Tibial artery (tissue), 4 donors: ENCODE results near the gene C6orf62.
A peak's percentile ranks its signal among the peaks of the same experiment; 100 is the strongest.
"Not testable (repeated sequence)": the region's sequence is repeated elsewhere in the genome, so short reads cannot be mapped to it uniquely, and the experiment has no call there.

ENCODE experiments used
- DNase-seq, 2 donors: peaks; one replicate each; pipeline ENCODE4 v3.0.0-alpha.2; 2019
- H3K27ac ChIP-seq, 2 donors: fragments of 200-600 bp; sonication (generic) in 1 of 2; 1 replicate in 1 of 2; 2 replicates in 1 of 2; pipeline ENCODE4 v1.5.1; 2018 to 2019; ENCODE audit warnings: mild to moderate bottlenecking in 1 of 2
- H3K27me3 ChIP-seq, 2 donors: fragments of 200-600 bp; sonication (generic) in 1 of 2; one replicate each; pipeline versions ENCODE4 v1.5.1 to v1.6.0; 2016 to 2019
- H3K36me3 ChIP-seq, 3 donors: fragments of 200-600 bp; sonication (generic) in 2 of 3; one replicate each; pipeline ENCODE4 v1.5.1; 2016 to 2019; ENCODE audit warnings: mild to moderate bottlenecking in 2 of 3
- H3K4me1 ChIP-seq, 4 donors: fragments of 200-600 bp; sonication (generic) in 2 of 4; 1 replicate in 3 of 4; 2 replicates in 1 of 4; pipeline ENCODE4 v1.5.1; 2016 to 2019
- H3K4me3 ChIP-seq, 2 donors: fragments of 200-600 bp; sonication (generic) in 1 of 2; 1 replicate in 1 of 2; 2 replicates in 1 of 2; pipeline ENCODE4 v1.5.1; 2018 to 2019; ENCODE audit warnings: mild to moderate bottlenecking in 2 of 2
- H3K9me3 ChIP-seq, 3 donors: fragments of 200-600 bp; sonication (generic) in 1 of 3; one replicate each; pipeline ENCODE4 v1.5.1; 2016 to 2019
- CTCF ChIP-seq, 2 experiments: fragments of 200-600 bp in 1 of 2; fragments of 450-650 bp in 1 of 2; IDR thresholded peaks; one replicate each; pipeline ENCODE4 v1.5.1; 2017 to 2019; ENCODE audit warnings: antibody characterized with exemption in 2 of 2, mild to moderate bottlenecking in 1 of 2, moderate library complexity in 1 of 2
- intact Hi-C: fragments of 100-400 bp; cut with DNase I; formaldehyde crosslinking; loops from one replicate; pipeline ENCODE4 v1.15.0; 2023; ENCODE audit warnings: low total_unique reads

C6orf62 gene

GRCh38 chr6:24719125-24719971 is at the start of gene C6orf62:
Gene C6orf62 (minus strand): TSS chr6:24719154. CDS start chr6:24718668, 486 bp downstream.
- Histone ChIP-seq H3K36me3 (peaks cover 12 to 22% (median 13%) of the 10 kb centered on the region in 3 donors), H3K9me3 (no peaks in the 10 kb centered on the region), H3K4me3 (peak within 1 kb of the TSS; percentile 75 to 77), H3K27ac (peak within 1 kb of the TSS; percentile 98 to 99), H3K4me1 (peaks cover 0 to 44% (median 30%) of the 10 kb centered on the region in 4 donors), H3K27me3 (no peaks in the 10 kb centered on the region)
- TF ChIP-seq CTCF (IDR thresholded peaks at IDR 0.05): no peak
- intact Hi-C loops: loop anchor here (10.0 kb wide), 1 partner anchor 55 kb away; the partner anchor contains the start of genes ACOT13 and TDP2
- DNase-seq: peak in 1 of 2 donors; percentile 32

- no peak for TF ChIP-seq CTCF (IDR thresholded peaks at IDR 0.05)
- no peaks in the 10 kb centered on the region for H3K27me3 ChIP-seq
- H3K4me3 ChIP-seq: no peak overlapping the region
- no peak overlapping the region for H3K27ac ChIP-seq
- intact Hi-C loops: loop anchor here (2.0 to 10.0 kb wide), 2 partner anchors 64 to 184 kb away; no protein-coding TSS in a partner anchor
- H3K4me1 ChIP-seq: peaks cover 0 to 2% (median 0%) of the 10 kb centered on the region in 4 donors
- no peaks in the 10 kb centered on the region for H3K9me3 ChIP-seq
- no peaks in the 10 kb centered on the region for H3K36me3 ChIP-seq
- no peak for DNase-seq
These were observed 49.4 kb upstream of the C6orf62 start for GRCh38 chr6:24768361-24768760.

- peaks cover 0 to 2% (median 0%) of the 10 kb centered on the region in 4 donors for H3K4me1 ChIP-seq
- no peak overlapping the region for H3K4me3 ChIP-seq
- no peaks in the 10 kb centered on the region for H3K36me3 ChIP-seq
- no peak overlapping the region for H3K27ac ChIP-seq
- no peaks in the 10 kb centered on the region for H3K9me3 ChIP-seq
- TF ChIP-seq CTCF (IDR thresholded peaks at IDR 0.05): peak; percentile 21 to 40
- H3K27me3 ChIP-seq: no peaks in the 10 kb centered on the region
- no peak for DNase-seq
- intact Hi-C loops: loop anchor here (10.0 kb wide), 1 partner anchor 182 kb away; no protein-coding TSS in a partner anchor
These were observed 47.9 kb upstream of the C6orf62 start for GRCh38 chr6:24766680-24767462.

- H3K4me3 ChIP-seq, H3K27ac ChIP-seq, H3K9me3 ChIP-seq, H3K27me3 ChIP-seq, H3K4me1 ChIP-seq, DNase-seq, H3K36me3 ChIP-seq: not testable (repeated sequence)
- intact Hi-C loops: loop anchor here (10.0 kb wide), 1 partner anchor 181 kb away; no protein-coding TSS in a partner anchor
These were observed 47.0 kb upstream of the C6orf62 start for GRCh38 chr6:24765968-24766367.

GRCh38 chr6:24764833-24765828 is 46.2 kb upstream of the C6orf62 start:
- not testable (repeated sequence) for H3K4me1 ChIP-seq, DNase-seq, H3K9me3 ChIP-seq, H3K4me3 ChIP-seq, H3K27ac ChIP-seq, H3K36me3 ChIP-seq, H3K27me3 ChIP-seq
- intact Hi-C loops: loop anchor here (10.0 kb wide), 1 partner anchor 180 kb away; no protein-coding TSS in a partner anchor

GRCh38 chr6:24763578-24763977 is 44.6 kb upstream of the C6orf62 start:
- intact Hi-C loops: loop anchor here (10.0 kb wide), 1 partner anchor 179 kb away; no protein-coding TSS in a partner anchor
- H3K36me3 ChIP-seq: no peaks in the 10 kb centered on the region
- TF ChIP-seq CTCF (IDR thresholded peaks at IDR 0.05): no peak
- no peaks in the 10 kb centered on the region for H3K27me3 ChIP-seq
- no peak overlapping the region for H3K27ac ChIP-seq
- no peak for DNase-seq
- no peak overlapping the region for H3K4me3 ChIP-seq
- no peaks in the 10 kb centered on the region for H3K9me3 ChIP-seq
- peaks cover 0 to 2% (median 0%) of the 10 kb centered on the region in 4 donors for H3K4me1 ChIP-seq
